CD4-positive, alpha-beta T cell (primary cell): ENCODE measurements around the gene LSM3. TPM values are rescaled to one million over a fixed set of nuclear protein-coding genes. Genes with fewer than 3 reads are reported as not detected.

Source experiments
- ATAC-seq: fragments of 200-7000 bp; cut with Tn5 transposase; one replicate; pipeline ENCODE4 v1.10.0; 2022; ENCODE audit warnings: mild to moderate bottlenecking; ENCODE audit not compliant: poor library complexity
- CTCF ChIA-PET: fragments of 350-600 bp; sonication (Branson Sonifier 250); formaldehyde crosslinking; loops from one replicate; lab custom pipeline; 2021; ENCODE audit warnings: antibody characterized with exemption, inconsistent platforms; lab: Charles Lee
- POLR2A ChIA-PET: fragments of 350-600 bp; sonication (Branson Sonifier 250); formaldehyde crosslinking; loops from one replicate; lab custom pipeline; 2021; ENCODE audit warnings: antibody characterized with exemption, inconsistent platforms; lab: Charles Lee
- DNase-seq, 14 experiments: peaks; one replicate each; pipeline ENCODE4 v3.0.0-alpha.2; 2013 to 2020; ENCODE audit warnings: mixed read lengths in 2 of 14
- H3K27ac ChIP-seq, 2 donors: one replicate each; pipeline versions ENCODE4 v1.5.1 to v1.7.0; 2013; ENCODE audit warnings: low read length in 2 of 2, low read depth in 1 of 2, mild to moderate bottlenecking in 1 of 2
- H3K27me3 ChIP-seq, 2 experiments: 1 replicate in 1 of 2; 2 replicates in 1 of 2; pipeline versions ENCODE4 v1.6.1 to v1.7.0; 2013; ENCODE audit warnings: low read length in 2 of 2, control low read depth in 1 of 2, mild to moderate bottlenecking in 1 of 2, moderate library complexity in 1 of 2; ENCODE audit not compliant: insufficient read depth in 2 of 2, control insufficient read depth in 1 of 2
- H3K36me3 ChIP-seq: one replicate; pipeline ENCODE4 v1.6.1; 2013; ENCODE audit warnings: low read length, control low read depth; ENCODE audit not compliant: insufficient read depth
- H3K4me1 ChIP-seq: one replicate; pipeline ENCODE4 v1.6.1; 2013; ENCODE audit warnings: low read length, control low read depth; ENCODE audit not compliant: insufficient read depth
- H3K4me3 ChIP-seq: one replicate; pipeline ENCODE4 v1.5.1; 2013; ENCODE audit warnings: mild to moderate bottlenecking, low read length, moderate library complexity
- H3K9me3 ChIP-seq, 2 experiments: 1 replicate in 1 of 2; 2 replicates in 1 of 2; pipeline versions ENCODE4 v1.6.1 to v1.7.0; 2013; ENCODE audit warnings: low read length in 2 of 2, mild to moderate bottlenecking in 2 of 2, control low read depth in 1 of 2, moderate library complexity in 1 of 2; ENCODE audit not compliant: control insufficient read depth in 1 of 2, insufficient read depth in 1 of 2
- H3K27ac Mint-ChIP-seq: one replicate; pipeline ENCODE4 v1.8.0; 2020; ENCODE audit warnings: mixed read lengths
- H3K27me3 Mint-ChIP-seq: one replicate; pipeline ENCODE4 v1.8.0; 2021; ENCODE audit warnings: mixed read lengths
- H3K36me3 Mint-ChIP-seq: one replicate; pipeline ENCODE4 v1.8.0; 2021; ENCODE audit warnings: low read depth, mixed read lengths
- H3K4me1 Mint-ChIP-seq: one replicate; pipeline ENCODE4 v1.8.0; 2021; ENCODE audit warnings: low read depth, mixed read lengths
- H3K4me3 Mint-ChIP-seq: one replicate; pipeline ENCODE4 v1.8.0; 2020; ENCODE audit warnings: mild to moderate bottlenecking, mixed read lengths
- H3K9me3 Mint-ChIP-seq: one replicate; pipeline ENCODE4 v1.8.0; 2020; ENCODE audit warnings: mixed read lengths
- CTCF ChIP-seq: fragments of 200-600 bp; IDR thresholded peaks from one replicate; pipeline ENCODE4 v1.8.0; 2022; ENCODE audit warnings: antibody characterized with exemption, mild to moderate bottlenecking
- intact Hi-C, 2 experiments: fragments of 100-400 bp; cut with DNase I in 1 of 2; cut with micrococcal nuclease in 1 of 2; formaldehyde crosslinking; loops; one replicate each; pipeline versions ENCODE4 v1.15.1 to v1.9.0; 2023 to 2025; cut with DNase I, micrococcal nuclease
- total RNA-seq, 174 experiments: library from RNA in 2 of 174; stranded (reverse) in 2 of 174; gene quantifications; one replicate each; pipeline ENCODE4 v1.2.3 and lab custom pipeline; 2021 to 2026

LSM3 gene
- total RNA-seq, 2 experiments from 2014 or later = 6.5 to 6.9 TPM

- no peaks in the 10 kb centered on the region for H3K4me1 ChIP-seq
- Mint-ChIP-seq H3K36me3 (peaks cover 81% of the 10 kb centered on the region), H3K9me3 (no peaks in the 10 kb centered on the region), H3K27me3 (no peaks in the 10 kb centered on the region), H3K27ac (no peak overlapping the region), H3K4me1 (peaks cover 64% of the 10 kb centered on the region), H3K4me3 (no peak overlapping the region)
- peaks cover 42% of the 10 kb centered on the region for H3K36me3 ChIP-seq
- intact Hi-C loops = no loop called here
- TF ChIP-seq CTCF = no peak
- ATAC-seq = no peak
- H3K27me3 ChIP-seq = no peaks in the 10 kb centered on the region
- CTCF ChIA-PET = interaction anchor here (1.0 kb wide), 1 partner anchor 15 kb away, joined by 4 read pairs; no protein-coding TSS in a partner anchor
- no peak for DNase-seq
- no peak overlapping the region for H3K27ac ChIP-seq
- H3K4me3 ChIP-seq = no peak overlapping the region
- POLR2A ChIA-PET = no interaction called here
- no peaks in the 10 kb centered on the region for H3K9me3 ChIP-seq
Observed at GRCh38 chr3:14188041-14188754, 9.6 kb downstream of the LSM3 start.

- H3K27me3 Mint-ChIP-seq = no peaks in the 10 kb centered on the region
- Histone ChIP-seq H3K27me3 (no peaks in the 10 kb centered on the region), H3K36me3 (peaks cover 38% of the 10 kb centered on the region), H3K27ac (no peak overlapping the region), H3K9me3 (no peaks in the 10 kb centered on the region), H3K4me3 (no peak overlapping the region), H3K4me1 (no peaks in the 10 kb centered on the region)
- POLR2A ChIA-PET = no interaction called here
- no peak for DNase-seq
- H3K4me3 Mint-ChIP-seq = no peak overlapping the region
- ATAC-seq = no peak
- no peak for TF ChIP-seq CTCF
- H3K4me1 Mint-ChIP-seq = peaks cover 42% of the 10 kb centered on the region
- intact Hi-C loops = no loop called here
- CTCF ChIA-PET = no interaction called here
- peaks cover 83% of the 10 kb centered on the region for H3K36me3 Mint-ChIP-seq
- H3K9me3 Mint-ChIP-seq = no peaks in the 10 kb centered on the region
- no peak overlapping the region for H3K27ac Mint-ChIP-seq
Observed at GRCh38 chr3:14194865-14195264, 16.2 kb downstream of the LSM3 start.

GRCh38 chr3:14199641-14200040 lies 21.0 kb downstream of the LSM3 start:
- no peaks in the 10 kb centered on the region for H3K9me3 Mint-ChIP-seq
- intact Hi-C loops = loop anchor here in 1 of 2 experiments (5.0 kb wide), 1 partner anchor 203 kb away; the partner anchor contains the start of gene SLC6A6
- no peak overlapping the region for H3K27ac ChIP-seq
- H3K4me3 ChIP-seq = no peak overlapping the region
- no peaks in the 10 kb centered on the region for H3K27me3 ChIP-seq
- H3K9me3 ChIP-seq = no peaks in the 10 kb centered on the region
- H3K4me3 Mint-ChIP-seq = no peak overlapping the region
- H3K27me3 Mint-ChIP-seq = no peaks in the 10 kb centered on the region
- CTCF ChIA-PET = no interaction called here
- ATAC-seq (no peak), DNase-seq (no peak)
- peaks cover 49% of the 10 kb centered on the region for H3K36me3 Mint-ChIP-seq
- TF ChIP-seq CTCF = no peak
- no peak overlapping the region for H3K27ac Mint-ChIP-seq
- peaks cover 35% of the 10 kb centered on the region for H3K36me3 ChIP-seq
- H3K4me1 ChIP-seq = peaks cover 3% of the 10 kb centered on the region
- POLR2A ChIA-PET = no interaction called here
- H3K4me1 Mint-ChIP-seq = no peaks in the 10 kb centered on the region
